Effector memory CD8-positive, alpha-beta T cell (primary cell): ENCODE results near the gene SUOX.

Experiments
- ATAC-seq: fragments of 150-1000 bp; cut with Tn5 transposase; replicated peaks from 2 replicates; pipeline ENCODE4 v1.10.0; 2021; ENCODE audit warnings: mild to moderate bottlenecking, moderate library complexity
- DNase-seq, 3 experiments: peaks; one replicate each; pipeline ENCODE4 v3.0.0; 2021
- H3K27ac Mint-ChIP-seq, 2 donors: one replicate each; pipeline ENCODE4 v1.8.0; 2022; ENCODE audit warnings: mild to moderate bottlenecking in 2 of 2, mixed read lengths in 2 of 2, moderate library complexity in 2 of 2
- H3K27me3 Mint-ChIP-seq, 2 donors: one replicate each; pipeline ENCODE4 v1.8.0; 2022; ENCODE audit warnings: mixed read lengths in 2 of 2
- H3K36me3 Mint-ChIP-seq: one replicate; pipeline ENCODE4 v1.8.0; 2022; ENCODE audit warnings: mild to moderate bottlenecking, moderate library complexity, mixed read lengths; ENCODE audit not compliant: insufficient read depth
- H3K4me1 Mint-ChIP-seq, 2 donors: one replicate each; pipeline ENCODE4 v1.8.0; 2022; ENCODE audit warnings: low read depth in 2 of 2, mixed read lengths in 2 of 2
- H3K4me3 Mint-ChIP-seq, 2 donors: one replicate each; pipeline ENCODE4 v1.8.0; 2022; ENCODE audit warnings: mild to moderate bottlenecking in 2 of 2, mixed read lengths in 2 of 2, moderate library complexity in 2 of 2
- H3K9me3 Mint-ChIP-seq, 2 donors: one replicate each; pipeline ENCODE4 v1.8.0; 2022; ENCODE audit warnings: mixed read lengths in 2 of 2
- total RNA-seq, 9 experiments: gene quantifications; one replicate each; lab custom pipeline; 2026; lab: John Stamatoyannopoulos, UW

The SUOX gene
- 0.66 to 4.8 (median 1.4) reads per million in 9 experiments for total RNA-seq

- Mint-ChIP-seq H3K36me3 (peaks cover 32% of the 10 kb centered on the region), H3K4me1 (peaks cover 0 to 8% of the 10 kb centered on the region in 2 donors), H3K9me3 (no peaks in the 10 kb centered on the region), H3K4me3 (peak within 1 kb of the TSS; percentile 5 to 21), H3K27ac (no peak within 1 kb of the TSS), H3K27me3 (peaks cover 0 to 12% of the 10 kb centered on the region in 2 donors)
- peak; percentile 58 for ATAC-seq
- peak in 1 of 3 experiments; percentile 12 for DNase-seq
Measured at GRCh38 chr12:55996715-55997534, at the start of gene SUOX. Gene SUOX, plus strand, starts transcription at chr12:55997276. Its CDS starts 4,946 bp downstream, at chr12:56002222.

DNA sequence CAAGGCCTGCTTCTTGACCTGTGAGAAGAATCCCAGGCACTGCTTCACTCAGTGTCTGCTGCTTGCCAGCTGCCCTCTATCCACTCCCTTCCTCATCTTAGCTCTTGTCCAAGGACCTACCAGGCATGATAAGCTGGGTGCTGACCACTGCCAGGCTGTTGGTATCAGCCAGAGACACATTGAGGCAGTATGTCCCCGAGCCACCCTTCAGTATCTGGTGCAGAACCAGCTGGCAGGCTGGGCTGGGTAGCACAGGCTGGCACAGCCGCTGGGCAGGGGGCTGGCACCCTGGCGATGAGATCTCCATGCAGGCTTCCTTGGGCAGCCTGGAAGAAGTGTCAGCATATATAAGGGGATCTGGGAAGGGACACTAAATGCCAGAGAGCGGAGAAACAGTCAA lies 41.7 kb upstream of the SUOX start:
- H3K4me3 Mint-ChIP-seq: no peak overlapping the region
- H3K9me3 Mint-ChIP-seq: no peaks in the 10 kb centered on the region
- no peak for ATAC-seq
- peaks cover 8 to 10% of the 10 kb centered on the region in 2 donors for H3K4me1 Mint-ChIP-seq
- H3K27ac Mint-ChIP-seq: peak overlapping the region; percentile 45 to 69
- H3K36me3 Mint-ChIP-seq: peaks cover 39% of the 10 kb centered on the region
- H3K27me3 Mint-ChIP-seq: no peaks in the 10 kb centered on the region
- no peak for DNase-seq

DNA sequence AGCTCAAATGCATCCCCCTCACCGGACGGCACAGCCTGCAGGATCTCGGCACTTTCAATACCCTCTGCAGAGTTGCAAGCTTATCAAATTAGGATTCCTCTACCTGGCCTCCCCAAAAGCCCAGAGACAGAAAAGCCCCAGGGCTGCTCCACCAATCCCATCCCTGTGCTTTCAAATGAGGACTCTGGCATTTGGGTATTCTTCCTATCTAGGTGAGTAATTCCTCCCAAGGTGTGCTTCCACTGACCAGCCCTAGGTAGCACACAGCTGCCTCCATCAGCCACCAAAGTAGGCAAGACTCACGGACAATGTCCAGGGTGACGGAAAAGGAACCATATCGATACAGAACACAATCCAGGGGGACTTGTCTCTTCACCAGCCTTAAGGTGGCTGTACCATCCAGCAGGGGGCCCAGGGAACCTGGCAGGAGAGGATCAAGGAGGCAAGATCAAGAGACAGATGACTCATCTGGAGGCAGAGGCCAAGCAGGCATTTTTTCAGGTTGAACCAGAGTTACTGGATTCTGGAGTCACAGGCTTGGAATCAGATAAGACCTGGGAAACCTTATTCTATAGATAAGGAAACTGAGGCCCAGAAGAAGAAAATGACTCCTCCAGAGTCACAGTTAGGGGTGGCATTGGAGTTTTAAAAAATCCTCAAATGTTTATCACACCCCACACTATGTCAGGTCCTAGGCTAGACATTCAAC lies 41.1 kb upstream of the SUOX start:
- DNase-seq: no peak
- Mint-ChIP-seq H3K36me3 (peaks cover 39% of the 10 kb centered on the region), H3K27ac (peak overlapping the region; percentile 45 to 69)

GRCh38 chr12:55957106-55957859 lies 39.8 kb upstream of the SUOX start:
- H3K27ac Mint-ChIP-seq: peak overlapping the region; percentile 7 to 82
- no peak overlapping the region for H3K4me3 Mint-ChIP-seq
- no peaks in the 10 kb centered on the region for H3K27me3 Mint-ChIP-seq
- H3K9me3 Mint-ChIP-seq: no peaks in the 10 kb centered on the region
- peaks cover 8 to 10% of the 10 kb centered on the region in 2 donors for H3K4me1 Mint-ChIP-seq
- no peak for ATAC-seq
- no peak for DNase-seq
- H3K36me3 Mint-ChIP-seq: peaks cover 27% of the 10 kb centered on the region

More for the DNA sequence above, 41.1 kb upstream of the SUOX start:
- peaks cover 8 to 10% of the 10 kb centered on the region in 2 donors for H3K4me1 Mint-ChIP-seq
- no peaks in the 10 kb centered on the region for H3K27me3 Mint-ChIP-seq
- no peak overlapping the region for H3K4me3 Mint-ChIP-seq
- H3K9me3 Mint-ChIP-seq: no peaks in the 10 kb centered on the region
- ATAC-seq: peak; percentile 64

DNA sequence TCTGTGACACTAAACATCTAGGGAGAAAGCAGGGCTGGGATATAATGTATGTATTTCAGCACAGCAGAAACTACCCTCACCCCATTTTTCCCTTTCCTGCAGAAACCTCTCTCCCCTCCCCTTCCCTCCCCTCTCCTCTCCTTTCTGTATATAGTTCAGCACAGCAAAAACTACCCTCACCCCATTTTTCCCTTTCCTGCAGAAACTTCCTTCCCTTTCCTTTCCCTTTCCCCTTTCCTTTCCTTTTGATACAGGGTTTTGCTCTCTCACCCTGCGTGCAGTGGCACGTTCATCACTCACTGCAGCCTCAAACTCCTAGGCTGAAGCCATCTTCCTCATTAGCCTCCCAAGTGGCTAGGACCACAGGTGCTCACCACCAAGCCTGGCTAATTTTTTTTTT lies 33.3 kb upstream of the SUOX start:
- Mint-ChIP-seq H3K27ac (no peak overlapping the region), H3K4me1 (peaks cover 27 to 28% of the 10 kb centered on the region in 2 donors), H3K27me3 (no peaks in the 10 kb centered on the region), H3K36me3 (no peaks in the 10 kb centered on the region), H3K9me3 (no peaks in the 10 kb centered on the region), H3K4me3 (no peak overlapping the region)
- DNase-seq: no peak
- no peak for ATAC-seq

DNA sequence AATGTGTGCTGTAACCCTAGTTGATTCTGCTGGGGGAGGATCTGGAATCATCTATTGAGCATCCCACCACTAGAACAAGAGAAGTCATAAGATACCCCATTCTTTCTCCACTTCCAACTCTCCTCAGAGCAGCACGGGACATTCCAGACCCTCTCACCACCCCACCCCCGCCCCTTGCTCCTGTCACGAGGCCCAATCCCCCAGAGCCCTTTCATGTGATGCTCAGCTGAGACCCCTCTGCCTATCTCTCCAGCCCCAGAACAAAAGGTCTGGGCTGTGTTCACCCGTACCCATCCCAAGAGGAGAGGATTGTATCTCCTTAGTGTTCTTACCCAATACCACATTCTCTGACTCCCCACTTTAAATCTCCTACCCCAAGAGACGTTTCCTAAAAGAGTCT lies 31.8 kb upstream of the SUOX start:
- ATAC-seq: no peak
- no peaks in the 10 kb centered on the region for H3K36me3 Mint-ChIP-seq
- H3K27ac Mint-ChIP-seq: peak overlapping the region; percentile 92 to 95
- H3K4me3 Mint-ChIP-seq: peak overlapping the region; percentile 97 to 98
- H3K4me1 Mint-ChIP-seq: peaks cover 27 to 28% of the 10 kb centered on the region in 2 donors
- no peaks in the 10 kb centered on the region for H3K9me3 Mint-ChIP-seq
- H3K27me3 Mint-ChIP-seq: no peaks in the 10 kb centered on the region
- DNase-seq: no peak

DNA sequence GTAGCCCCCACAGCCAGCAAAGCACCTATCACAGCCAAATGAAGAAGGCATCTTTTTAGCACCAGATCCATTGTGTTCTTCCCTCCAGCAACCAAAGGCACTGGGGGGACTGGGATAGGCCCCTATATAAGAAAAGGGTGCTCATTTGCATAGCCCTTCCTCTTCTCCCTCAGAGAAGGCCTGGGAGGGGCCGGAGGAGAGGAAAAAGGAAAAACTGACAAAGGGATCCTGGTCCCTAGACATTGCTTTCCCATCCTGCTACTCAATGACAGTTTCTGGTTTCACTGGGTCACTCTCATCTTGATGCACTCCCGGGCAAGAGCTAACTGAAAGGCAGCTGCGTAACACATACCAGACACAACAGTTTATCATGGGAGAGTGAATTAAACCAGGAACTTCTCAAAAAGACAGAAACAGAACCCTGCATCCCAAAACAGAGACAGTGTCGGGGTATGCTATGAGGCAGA lies 31.1 kb upstream of the SUOX start, which contains the start of gene PMEL:
PMEL (minus strand) TSS at position 102 of the 467 bp plus-strand sequence; CDS start at position 71, 31 bp downstream.
- Mint-ChIP-seq H3K9me3 (no peaks in the 10 kb centered on the region), H3K4me1 (peaks cover 27 to 28% of the 10 kb centered on the region in 2 donors), H3K36me3 (no peaks in the 10 kb centered on the region), H3K27ac (peak within 1 kb of the TSS; percentile 92 to 95), H3K4me3 (peak within 1 kb of the TSS; percentile 97 to 98), H3K27me3 (no peaks in the 10 kb centered on the region)
- DNase-seq (no peak), ATAC-seq (no peak)

DNA sequence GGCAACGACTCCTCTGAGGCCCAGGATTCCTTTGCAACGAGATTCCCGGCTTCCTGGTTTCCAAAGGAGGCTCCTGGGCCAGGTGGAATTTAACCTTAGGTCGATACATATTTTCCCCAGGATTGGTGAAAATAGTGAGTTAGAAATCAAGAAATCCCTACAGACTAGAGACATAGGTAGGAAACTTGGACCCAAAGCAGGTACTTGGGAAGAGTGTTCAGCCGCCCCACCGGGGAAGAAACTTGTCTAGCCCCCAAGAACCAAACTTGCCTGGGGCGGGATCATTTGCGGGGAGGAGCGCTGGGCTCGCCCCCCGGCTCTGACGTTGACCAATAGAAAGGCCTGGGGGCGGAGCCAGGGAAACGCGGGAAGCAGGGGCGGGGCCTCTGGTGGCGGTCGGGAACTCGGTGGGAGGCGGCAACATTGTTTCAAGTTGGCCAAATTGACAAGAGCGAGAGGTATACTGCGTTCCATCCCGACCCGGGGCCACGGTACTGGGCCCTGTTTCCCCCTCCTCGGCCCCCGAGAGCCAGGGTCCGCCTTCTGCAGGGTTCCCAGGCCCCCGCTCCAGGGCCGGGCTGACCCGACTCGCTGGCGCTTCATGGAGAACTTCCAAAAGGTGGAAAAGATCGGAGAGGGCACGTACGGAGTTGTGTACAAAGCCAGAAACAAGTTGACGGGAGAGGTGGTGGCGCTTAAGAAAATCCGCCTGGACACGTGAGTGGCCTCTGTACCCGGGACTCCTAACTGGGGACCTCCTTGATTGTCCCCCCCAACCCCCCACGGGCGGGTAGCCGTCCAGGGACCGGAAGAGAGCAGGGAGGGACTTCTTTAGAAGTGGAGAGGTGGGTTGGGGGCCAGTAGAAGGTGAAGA lies 30.4 kb upstream of the SUOX start, which contains the start of gene CDK2:
CDK2 (plus strand) TSS at position 423 of the 874 bp plus-strand sequence; CDS start at position 602, 179 bp downstream.
- DNase-seq (peak; percentile 80 to 85 (median 84)), ATAC-seq (peak; percentile 97)
- Mint-ChIP-seq H3K4me1 (peaks cover 27 to 28% of the 10 kb centered on the region in 2 donors), H3K36me3 (peaks cover 2% of the 10 kb centered on the region), H3K9me3 (no peaks in the 10 kb centered on the region), H3K4me3 (peak within 1 kb of the TSS; percentile 97 to 98), H3K27me3 (no peaks in the 10 kb centered on the region), H3K27ac (peak within 1 kb of the TSS; percentile 92 to 95)

- H3K4me3 Mint-ChIP-seq: no peak overlapping the region
- ATAC-seq: no peak
- H3K4me1 Mint-ChIP-seq: peaks cover 27 to 28% of the 10 kb centered on the region in 2 donors
- no peak overlapping the region for H3K27ac Mint-ChIP-seq
- peaks cover 2% of the 10 kb centered on the region for H3K36me3 Mint-ChIP-seq
- no peaks in the 10 kb centered on the region for H3K9me3 Mint-ChIP-seq
- DNase-seq: no peak
- no peaks in the 10 kb centered on the region for H3K27me3 Mint-ChIP-seq
Measured at GRCh38 chr12:55969356-55969755, 27.7 kb upstream of the SUOX start.

DNA sequence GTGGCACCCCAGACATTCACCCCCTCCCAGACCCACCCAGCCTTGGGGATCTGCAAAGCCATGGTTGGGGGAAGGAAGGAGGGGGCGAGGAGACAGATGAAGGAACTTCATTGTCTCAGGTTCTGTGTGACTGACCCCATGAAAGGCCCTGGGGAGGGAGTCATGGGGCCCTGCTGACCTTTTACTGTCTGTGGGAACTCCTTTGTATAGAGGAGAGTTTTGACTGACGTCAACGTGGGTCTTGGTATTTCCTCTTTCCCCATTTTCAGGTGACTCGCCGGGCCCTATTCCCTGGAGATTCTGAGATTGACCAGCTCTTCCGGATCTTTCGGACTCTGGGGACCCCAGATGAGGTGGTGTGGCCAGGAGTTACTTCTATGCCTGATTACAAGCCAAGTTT lies 26.3 kb upstream of the SUOX start:
- peaks cover 23 to 29% of the 10 kb centered on the region in 2 donors for H3K4me1 Mint-ChIP-seq
- DNase-seq (no peak), ATAC-seq (no peak)
- H3K27ac Mint-ChIP-seq: no peak overlapping the region
- H3K27me3 Mint-ChIP-seq: no peaks in the 10 kb centered on the region
- H3K36me3 Mint-ChIP-seq: peaks cover 2% of the 10 kb centered on the region
- H3K9me3 Mint-ChIP-seq: no peaks in the 10 kb centered on the region
- H3K4me3 Mint-ChIP-seq: no peak overlapping the region

- Mint-ChIP-seq H3K4me1 (peaks cover 19 to 20% of the 10 kb centered on the region in 2 donors), H3K27me3 (no peaks in the 10 kb centered on the region), H3K4me3 (no peak overlapping the region), H3K27ac (no peak overlapping the region), H3K36me3 (peaks cover 5% of the 10 kb centered on the region), H3K9me3 (no peaks in the 10 kb centered on the region)
- DNase-seq: no peak
- no peak for ATAC-seq
Measured at GRCh38 chr12:55972042-55972441, 25.0 kb upstream of the SUOX start.

DNA sequence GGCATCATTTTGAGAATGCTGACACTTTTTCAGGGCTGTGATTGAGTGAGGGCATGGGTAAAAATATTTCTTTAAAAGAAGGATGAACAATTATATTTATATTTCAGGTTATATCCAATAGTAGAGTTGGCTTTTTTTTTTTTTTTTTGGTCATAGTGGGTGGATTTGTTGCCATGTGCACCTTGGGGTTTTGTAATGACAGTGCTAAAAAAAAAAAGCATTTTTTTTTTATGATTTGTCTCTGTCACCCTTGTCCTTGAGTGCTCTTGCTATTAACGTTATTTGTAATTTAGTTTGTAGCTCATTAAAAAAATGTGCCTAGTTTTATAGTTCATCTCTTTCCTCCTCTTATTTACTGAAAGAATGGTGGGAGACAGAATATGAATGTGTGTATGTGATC lies 24.6 kb upstream of the SUOX start:
- no peak overlapping the region for H3K27ac Mint-ChIP-seq
- ATAC-seq (no peak), DNase-seq (no peak)
- H3K27me3 Mint-ChIP-seq: no peaks in the 10 kb centered on the region
- H3K4me1 Mint-ChIP-seq: peaks cover 17 to 18% of the 10 kb centered on the region in 2 donors
- peaks cover 5% of the 10 kb centered on the region for H3K36me3 Mint-ChIP-seq
- H3K4me3 Mint-ChIP-seq: no peak overlapping the region
- no peaks in the 10 kb centered on the region for H3K9me3 Mint-ChIP-seq
